ENCODE measurements around the gene EXTL1. TPM values are rescaled to one million over a fixed set of nuclear protein-coding genes. Genes with fewer than 3 reads are reported as not detected.

EXTL1 gene
- total and polyA plus RNA-seq, 10 of the 15 experiments (the other 5 are each of a cell fraction or from before 2014, with no cell fraction given): not detected

DNA sequence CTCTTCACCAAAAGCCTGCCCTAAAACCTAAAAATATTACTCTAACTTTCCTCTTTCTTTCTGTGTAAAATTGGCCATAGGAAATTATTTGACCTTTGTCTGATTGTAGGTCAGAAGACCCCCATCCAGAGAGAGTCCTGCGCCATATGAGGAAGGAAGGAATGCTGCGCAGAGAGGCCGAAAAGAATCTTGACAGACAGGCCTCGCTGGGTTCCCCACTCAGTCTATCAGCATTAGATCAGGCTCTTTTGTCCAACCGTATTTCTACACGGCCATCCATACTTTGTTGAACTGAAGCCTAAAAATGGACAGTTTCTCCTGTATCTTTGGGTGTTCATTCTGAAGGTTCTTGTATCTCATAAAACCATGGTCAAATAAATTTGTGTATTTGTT is 28.7 kb downstream of the EXTL1 start:
- ChIA-PET POLR2A (no interaction called here), CTCF (interaction anchor here (0.6 kb wide), 1 partner anchor 94 kb away, joined by 3 read pairs; no protein-coding TSS in a partner anchor)
- WGBS (ENCODE audit: insufficient coverage, insufficient replicate concordance, low lambda C conversion rate, missing lambda C conversion rate): 51% methylated on average over 6 of the region's 6 CpGs

More for the DNA sequence above, 28.7 kb downstream of the EXTL1 start:
- intact Hi-C loops (cut with micrococcal nuclease; ENCODE audit: unreplicated experiment): no loop called here
- no peaks in the 10 kb centered on the region for H3K4me1 ChIP-seq (ENCODE audit: control insufficient read depth, insufficient read depth, low read length)
- H4K20me1 ChIP-seq (ENCODE audit: control insufficient read depth, insufficient read depth): no peaks in the 10 kb centered on the region
- DNase-seq (ENCODE audit: low read depth, low spot score) (no peak), ATAC-seq (no peak), FAIRE-seq (no peak)
- no peak overlapping the region for H3K4me2 ChIP-seq (ENCODE audit: control insufficient read depth, insufficient read depth)
- no peak overlapping the region for H2AFZ ChIP-seq (ENCODE audit: control insufficient read depth, low read depth, low read length)
- no peak overlapping the region for H3K4me3 ChIP-seq
- H3K9ac ChIP-seq (ENCODE audit: control insufficient read depth, insufficient read depth, low read length): no peak overlapping the region
- H3K27ac ChIP-seq (ENCODE audit: control insufficient read depth, insufficient read depth): no peak overlapping the region
- H3K36me3 ChIP-seq (ENCODE audit: control insufficient read depth in 2 of 2, insufficient read depth in 2 of 2, low read length in 1 of 2): no peaks in the 10 kb centered on the region
- H3K27me3 ChIP-seq (replicated peaks in 1 of 2; ENCODE audit: control insufficient read depth in 2 of 2, insufficient read depth in 2 of 2, low read length in 1 of 2): peaks cover 11 to 17% of the 10 kb centered on the region in 2 experiments
- TF ChIP-seq, protein P1, sequence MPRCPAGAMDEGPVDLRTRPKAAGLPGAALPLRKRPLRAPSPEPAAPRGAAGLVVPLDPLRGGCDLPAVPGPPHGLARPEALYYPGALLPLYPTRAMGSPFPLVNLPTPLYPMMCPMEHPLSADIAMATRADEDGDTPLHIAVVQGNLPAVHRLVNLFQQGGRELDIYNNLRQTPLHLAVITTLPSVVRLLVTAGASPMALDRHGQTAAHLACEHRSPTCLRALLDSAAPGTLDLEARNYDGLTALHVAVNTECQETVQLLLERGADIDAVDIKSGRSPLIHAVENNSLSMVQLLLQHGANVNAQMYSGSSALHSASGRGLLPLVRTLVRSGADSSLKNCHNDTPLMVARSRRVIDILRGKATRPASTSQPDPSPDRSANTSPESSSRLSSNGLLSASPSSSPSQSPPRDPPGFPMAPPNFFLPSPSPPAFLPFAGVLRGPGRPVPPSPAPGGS (IDR thresholded peaks at IDR 0.05; ENCODE audit: borderline replicate concordance, insufficient read depth, low read depth, low read length, poor library complexity, severe bottlenecking): no peak
- no peak for TF ChIP-seq JUNB (IDR thresholded peaks at IDR 0.05)
- TF ChIP-seq TAF1 (IDR thresholded peaks at IDR 0.05; ENCODE audit: borderline replicate concordance, low read depth, low read length): no peak
- TF ChIP-seq, protein P2, sequence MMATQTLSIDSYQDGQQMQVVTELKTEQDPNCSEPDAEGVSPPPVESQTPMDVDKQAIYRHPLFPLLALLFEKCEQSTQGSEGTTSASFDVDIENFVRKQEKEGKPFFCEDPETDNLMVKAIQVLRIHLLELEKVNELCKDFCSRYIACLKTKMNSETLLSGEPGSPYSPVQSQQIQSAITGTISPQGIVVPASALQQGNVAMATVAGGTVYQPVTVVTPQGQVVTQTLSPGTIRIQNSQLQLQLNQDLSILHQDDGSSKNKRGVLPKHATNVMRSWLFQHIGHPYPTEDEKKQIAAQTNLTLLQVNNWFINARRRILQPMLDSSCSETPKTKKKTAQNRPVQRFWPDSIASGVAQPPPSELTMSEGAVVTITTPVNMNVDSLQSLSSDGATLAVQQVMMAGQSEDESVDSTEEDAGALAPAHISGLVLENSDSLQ (IDR thresholded peaks at IDR 0.05): no peak
- no peak for TF ChIP-seq SREBF2 (IDR thresholded peaks at IDR 0.05; ENCODE audit: low read length)
- TF ChIP-seq, protein P3, sequence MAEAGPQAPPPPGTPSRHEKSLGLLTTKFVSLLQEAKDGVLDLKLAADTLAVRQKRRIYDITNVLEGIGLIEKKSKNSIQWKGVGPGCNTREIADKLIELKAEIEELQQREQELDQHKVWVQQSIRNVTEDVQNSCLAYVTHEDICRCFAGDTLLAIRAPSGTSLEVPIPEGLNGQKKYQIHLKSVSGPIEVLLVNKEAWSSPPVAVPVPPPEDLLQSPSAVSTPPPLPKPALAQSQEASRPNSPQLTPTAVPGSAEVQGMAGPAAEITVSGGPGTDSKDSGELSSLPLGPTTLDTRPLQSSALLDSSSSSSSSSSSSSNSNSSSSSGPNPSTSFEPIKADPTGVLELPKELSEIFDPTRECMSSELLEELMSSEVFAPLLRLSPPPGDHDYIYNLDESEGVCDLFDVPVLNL (IDR thresholded peaks at IDR 0.05; ENCODE audit: low read depth, low read length): no peak
- TF ChIP-seq FOS (IDR thresholded peaks at IDR 0.05; ENCODE audit: borderline replicate concordance, extremely low read depth, insufficient read length): no peak
- in situ Hi-C loops (cut with MboI): no loop called here
- BruUV-seq (replicated peaks): no TSS peak
- ChIA-PET SMC1A (ENCODE audit: uncharacterized antibody, unreplicated experiment) (no interaction called here), RAD21 (ENCODE audit: unreplicated experiment) (no interaction called here)
- H3K9me3 ChIP-seq (replicated peaks; ENCODE audit: control insufficient read depth, insufficient read depth, low read length): no peaks in the 10 kb centered on the region
- H3K79me2 ChIP-seq (ENCODE audit: control insufficient read depth, insufficient read depth, low read length): no peaks in the 10 kb centered on the region

Data from GM12878 (cell line).